ENCODE data around the gene DPP4. TPM values are rescaled to one million over a fixed set of nuclear protein-coding genes. Genes with fewer than 3 reads are reported as not detected.

The DPP4 gene
- total RNA-seq, 1 donor from 2014 or later: 0.49 TPM

DNA sequence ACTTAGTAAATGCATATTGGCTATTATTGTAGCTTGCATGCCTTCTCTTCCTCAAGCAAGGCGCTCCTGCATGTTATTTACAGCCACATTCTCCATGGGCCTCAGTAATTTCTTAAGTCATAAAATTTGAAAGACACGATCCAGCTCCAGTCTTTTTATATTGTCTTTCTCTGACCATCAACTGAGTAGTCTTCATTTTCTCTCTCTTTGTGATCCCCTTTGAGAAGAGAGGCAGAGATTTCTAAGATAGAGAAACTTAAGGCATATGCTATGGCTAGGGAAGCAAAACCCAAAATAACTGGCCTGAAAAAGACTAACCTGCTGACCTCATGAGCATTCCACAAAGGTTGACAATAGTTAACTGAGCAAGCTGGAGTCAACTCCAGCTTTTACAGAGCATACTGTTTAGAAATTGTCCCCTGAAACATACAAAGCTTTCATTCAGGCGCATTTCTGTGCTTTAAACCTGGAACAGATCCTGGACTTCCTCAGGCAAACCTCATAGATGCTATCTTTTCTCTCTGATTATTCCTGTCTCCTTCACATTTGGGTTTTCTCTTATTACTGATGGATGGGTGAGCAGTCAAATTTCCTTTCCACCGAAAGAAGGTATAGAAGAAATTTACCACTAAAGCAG is 4.6 kb downstream of the DPP4 start:
- TF ChIP-seq CTCF (IDR thresholded peaks at IDR 0.05) (no peak), EZH2 (IDR thresholded peaks at IDR 0.05) (no peak), EZH2phosphoT487 (IDR thresholded peaks at IDR 0.05) (no peak)
- Mint-ChIP-seq H3K27me3 (ENCODE audit: insufficient read depth, low read depth) (peaks cover 16% of the 10 kb centered on the region), H3K4me1 (peaks cover 12% of the 10 kb centered on the region), H3K36me3 (no peaks in the 10 kb centered on the region), H3K27ac (no peak overlapping the region), H3K4me3 (no peak overlapping the region), H3K9me3 (no peaks in the 10 kb centered on the region)
- H3K4me1 ChIP-seq: peaks cover 6% of the 10 kb centered on the region
- H3K4me3 ChIP-seq: no peak overlapping the region
- no peaks in the 10 kb centered on the region for H3K36me3 ChIP-seq
- no peak overlapping the region for H3K27ac ChIP-seq
- H3K27me3 ChIP-seq: peaks cover 40% of the 10 kb centered on the region
- H4K20me1 ChIP-seq (ENCODE audit: low read depth): no peaks in the 10 kb centered on the region
- no peak overlapping the region for H2AFZ ChIP-seq (replicated peaks)
- H3K9ac ChIP-seq: no peak overlapping the region
- DNase-seq (ENCODE audit: low spot score): no peak
- H3K9me3 ChIP-seq (ENCODE audit: low read depth): no peaks in the 10 kb centered on the region
- no peak overlapping the region for H3K4me2 ChIP-seq
- H3F3A ChIP-seq (ENCODE audit: low read depth): peaks cover 2% of the 10 kb centered on the region
- H3K79me2 ChIP-seq (ENCODE audit: low read depth): no peaks in the 10 kb centered on the region

DNA sequence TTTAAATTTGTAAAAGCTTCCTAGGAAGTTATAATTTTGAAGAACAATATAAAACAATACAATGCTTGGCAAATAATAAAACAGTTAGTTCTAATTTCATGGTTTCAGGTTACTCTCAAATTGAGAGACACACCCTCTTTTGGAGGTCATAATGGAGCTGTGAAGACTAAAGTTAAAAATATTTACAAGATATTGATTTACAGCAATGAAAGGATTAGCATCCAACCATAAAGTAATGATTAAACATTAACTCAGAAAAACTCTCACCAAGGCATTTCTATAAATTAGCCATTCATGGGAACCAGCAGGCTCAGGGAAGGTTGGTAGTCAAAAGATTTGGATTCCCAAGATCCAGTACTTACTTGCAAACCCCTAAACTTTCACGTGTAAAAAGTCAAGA is 6.4 kb downstream of the DPP4 start:
- DNase-seq (ENCODE audit: low spot score): no peak
- H3F3A ChIP-seq (ENCODE audit: low read depth): no peaks in the 10 kb centered on the region
- H3K36me3 ChIP-seq: no peaks in the 10 kb centered on the region
- no peaks in the 10 kb centered on the region for H4K20me1 ChIP-seq (ENCODE audit: low read depth)
- peaks cover 22% of the 10 kb centered on the region for H3K27me3 ChIP-seq
- H3K4me1 ChIP-seq: no peaks in the 10 kb centered on the region
- H3K9me3 Mint-ChIP-seq: no peaks in the 10 kb centered on the region
- no peak overlapping the region for H3K4me3 ChIP-seq
- no peaks in the 10 kb centered on the region for H3K79me2 ChIP-seq (ENCODE audit: low read depth)
- H3K27ac Mint-ChIP-seq: no peak overlapping the region
- H3K9me3 ChIP-seq (ENCODE audit: low read depth): no peaks in the 10 kb centered on the region
- H3K9ac ChIP-seq: no peak overlapping the region
- TF ChIP-seq EZH2phosphoT487 (IDR thresholded peaks at IDR 0.05) (no peak), CTCF (IDR thresholded peaks at IDR 0.05) (no peak), EZH2 (IDR thresholded peaks at IDR 0.05) (no peak)
- H3K27ac ChIP-seq: no peak overlapping the region
- H3K4me2 ChIP-seq: no peak overlapping the region
- H3K4me1 Mint-ChIP-seq: peaks cover 7% of the 10 kb centered on the region
- H3K36me3 Mint-ChIP-seq: no peaks in the 10 kb centered on the region
- H2AFZ ChIP-seq (replicated peaks): no peak overlapping the region
- H3K4me3 Mint-ChIP-seq: no peak overlapping the region
- peaks cover 6% of the 10 kb centered on the region for H3K27me3 Mint-ChIP-seq (ENCODE audit: insufficient read depth, low read depth)

GRCh38 chr2:162065767-162066166 is 8.2 kb downstream of the DPP4 start:
- DNase-seq (ENCODE audit: low spot score): no peak
- Histone ChIP-seq H3K4me1 (no peaks in the 10 kb centered on the region), H3K79me2 (ENCODE audit: low read depth) (no peaks in the 10 kb centered on the region), H3K36me3 (no peaks in the 10 kb centered on the region), H3K9me3 (ENCODE audit: low read depth) (no peaks in the 10 kb centered on the region), H3F3A (ENCODE audit: low read depth) (no peaks in the 10 kb centered on the region), H3K9ac (no peak overlapping the region), H3K27me3 (peaks cover 5% of the 10 kb centered on the region), H3K27ac (no peak overlapping the region), H2AFZ (replicated peaks) (no peak overlapping the region), H4K20me1 (ENCODE audit: low read depth) (no peaks in the 10 kb centered on the region), H3K4me2 (no peak overlapping the region), H3K4me3 (no peak overlapping the region)
- Mint-ChIP-seq H3K27me3 (ENCODE audit: insufficient read depth, low read depth) (peaks cover 6% of the 10 kb centered on the region), H3K27ac (no peak overlapping the region), H3K36me3 (no peaks in the 10 kb centered on the region), H3K4me1 (peaks cover 4% of the 10 kb centered on the region), H3K4me3 (no peak overlapping the region), H3K9me3 (no peaks in the 10 kb centered on the region)
- no peak for TF ChIP-seq EZH2phosphoT487 (IDR thresholded peaks at IDR 0.05)

DNA sequence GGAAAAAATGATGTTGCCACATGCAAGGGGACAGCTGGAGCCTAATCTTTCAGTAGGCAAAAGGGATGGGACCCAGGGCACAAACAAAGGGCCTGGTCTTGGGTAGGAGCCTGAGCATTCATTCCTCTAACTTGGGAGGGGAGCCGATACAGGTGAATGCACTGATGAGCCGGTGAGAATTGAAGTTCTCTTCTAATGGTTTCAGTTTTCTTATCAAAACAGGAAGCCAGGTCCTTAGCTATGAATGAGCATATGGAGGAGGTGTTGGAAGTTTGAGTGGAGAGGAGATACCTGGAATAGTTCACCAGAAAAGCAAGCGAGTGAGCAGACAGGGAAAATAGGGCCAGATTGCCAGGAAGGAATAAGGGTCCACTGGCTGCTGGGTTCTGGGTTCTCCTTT is 10.1 kb downstream of the DPP4 start:
- no peaks in the 10 kb centered on the region for H3K36me3 Mint-ChIP-seq
- DNase-seq (ENCODE audit: low spot score): no peak
- no peak overlapping the region for H3K27ac ChIP-seq
- peaks cover under 1% of the 10 kb centered on the region for H3K4me1 ChIP-seq
- H3K9ac ChIP-seq: no peak overlapping the region
- no peak overlapping the region for H3K4me3 Mint-ChIP-seq
- TF ChIP-seq EZH2 (IDR thresholded peaks at IDR 0.05) (no peak), CTCF (IDR thresholded peaks at IDR 0.05) (no peak)
- H3K27me3 ChIP-seq: no peaks in the 10 kb centered on the region
- H3K27me3 Mint-ChIP-seq (ENCODE audit: insufficient read depth, low read depth): peaks cover 6% of the 10 kb centered on the region
- H3K9me3 ChIP-seq (ENCODE audit: low read depth): no peaks in the 10 kb centered on the region
- no peaks in the 10 kb centered on the region for H3K9me3 Mint-ChIP-seq
- H3K36me3 ChIP-seq: no peaks in the 10 kb centered on the region
- H3K4me2 ChIP-seq: no peak overlapping the region
- no peaks in the 10 kb centered on the region for H4K20me1 ChIP-seq (ENCODE audit: low read depth)
- no peak overlapping the region for H3K27ac Mint-ChIP-seq
- peaks cover 11% of the 10 kb centered on the region for H3K4me1 Mint-ChIP-seq
- H3K4me3 ChIP-seq: no peak overlapping the region
- no peak overlapping the region for H2AFZ ChIP-seq (replicated peaks)
- no peaks in the 10 kb centered on the region for H3F3A ChIP-seq (ENCODE audit: low read depth)
- no peaks in the 10 kb centered on the region for H3K79me2 ChIP-seq (ENCODE audit: low read depth)

Measured in neural progenitor cell (in vitro differentiated cells).